Measurements from ENCODE around the gene NUP42. TPM values are rescaled to one million over a fixed set of nuclear protein-coding genes. Genes with fewer than 3 reads are reported as not detected.

NUP42 gene
- total RNA-seq, 1 experiment from 2014 or later: 40.8 TPM

GRCh38 chr7:23207884-23208283, 26.0 kb downstream of the NUP42 start:
- Mint-ChIP-seq H3K27ac (no peak overlapping the region), H3K9me3 (no peaks in the 10 kb centered on the region), H3K4me3 (no peak overlapping the region), H3K27me3 (ENCODE audit: low read depth) (peaks cover 4% of the 10 kb centered on the region; the same call in 1 of the 2 replicates), H3K4me1 (peaks cover 10% of the 10 kb centered on the region; the same call in 1 of the 2 replicates), H3K36me3 (no peaks in the 10 kb centered on the region; the same call in 1 of the 2 replicates)
- POLR2A ChIA-PET: no interaction called here
- CTCF ChIA-PET: no interaction called here
- ATAC-seq (no peak), DNase-seq (ENCODE audit: low spot score) (no peak)
- TF ChIP-seq ZNF425 (CRISPR knock-in tag; conservative IDR thresholded peaks at IDR 0.05) (no peak), TCF7 (CRISPR knock-in tag; IDR thresholded peaks at IDR 0.05; ENCODE audit: low read depth) (no peak), FOXP4 (CRISPR knock-in tag; IDR thresholded peaks at IDR 0.05) (no peak), USF2 (CRISPR knock-in tag; IDR thresholded peaks at IDR 0.05) (no peak), ZNF138 (CRISPR knock-in tag; conservative IDR thresholded peaks at IDR 0.05) (no peak), ZNF121 (CRISPR knock-in tag; IDR thresholded peaks at IDR 0.05) (no peak), NR1H2 (CRISPR knock-in tag; IDR thresholded peaks at IDR 0.05) (no peak), NR2C2 (CRISPR knock-in tag; IDR thresholded peaks at IDR 0.05) (no peak), KAT7 (CRISPR knock-in tag; IDR thresholded peaks at IDR 0.05; ENCODE audit: borderline replicate concordance) (no peak), MLX (CRISPR knock-in tag; IDR thresholded peaks at IDR 0.05) (no peak), MAX (CRISPR knock-in tag; IDR thresholded peaks at IDR 0.05) (no peak)

- peaks cover 4% of the 10 kb centered on the region; the same call in 1 of the 2 replicates for H3K27me3 Mint-ChIP-seq (ENCODE audit: low read depth)
- ATAC-seq (no peak), DNase-seq (ENCODE audit: low spot score) (no peak)
- ChIA-PET POLR2A (no interaction called here), CTCF (no interaction called here)
- no peak overlapping the region for H3K27ac Mint-ChIP-seq
- H3K4me3 Mint-ChIP-seq: no peak overlapping the region
- no peaks in the 10 kb centered on the region; the same call in 1 of the 2 replicates for H3K36me3 Mint-ChIP-seq
- TF ChIP-seq IRF2 (CRISPR knock-in tag; IDR thresholded peaks at IDR 0.05; ENCODE audit: borderline replicate concordance, low read depth): no peak
- no peak for TF ChIP-seq ZNF532 (CRISPR knock-in tag; IDR thresholded peaks at IDR 0.05; ENCODE audit: borderline replicate concordance)
- no peaks in the 10 kb centered on the region for H3K9me3 Mint-ChIP-seq
- H3K4me1 Mint-ChIP-seq: peaks cover 10% of the 10 kb centered on the region; the same call in 1 of the 2 replicates
Observed at GRCh38 chr7:23208316-23208715, 26.5 kb downstream of the NUP42 start.
